Superior temporal gyrus (tissue), 1 donor: ENCODE results near the gene TMPRSS11D.

Source experiments
- DNase-seq: peaks from one replicate; pipeline ENCODE4 v3.0.0-alpha.2; 2016; ENCODE audit errors: extremely low spot score

The TMPRSS11D gene

DNA sequence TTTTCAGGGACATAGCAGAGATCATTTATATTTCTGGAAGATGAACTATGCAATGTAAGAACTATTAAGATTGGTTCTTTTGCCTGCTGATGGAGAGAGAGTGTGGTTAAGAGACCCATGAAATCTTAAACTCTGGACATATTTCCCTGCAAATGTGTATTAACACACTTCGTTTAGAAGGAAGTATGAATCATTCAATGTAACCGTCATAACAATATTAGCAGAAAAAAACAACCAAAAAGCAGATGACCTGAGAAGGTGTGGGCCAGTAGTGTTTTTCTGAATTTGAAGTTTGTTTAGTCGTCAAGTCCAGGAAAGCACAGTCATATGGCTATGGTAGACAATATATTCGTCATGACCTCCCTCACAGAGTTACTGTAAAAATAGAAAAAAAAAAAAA is 2.5 kb upstream of the TMPRSS11D start:
- DNase-seq, result no peak

DNA sequence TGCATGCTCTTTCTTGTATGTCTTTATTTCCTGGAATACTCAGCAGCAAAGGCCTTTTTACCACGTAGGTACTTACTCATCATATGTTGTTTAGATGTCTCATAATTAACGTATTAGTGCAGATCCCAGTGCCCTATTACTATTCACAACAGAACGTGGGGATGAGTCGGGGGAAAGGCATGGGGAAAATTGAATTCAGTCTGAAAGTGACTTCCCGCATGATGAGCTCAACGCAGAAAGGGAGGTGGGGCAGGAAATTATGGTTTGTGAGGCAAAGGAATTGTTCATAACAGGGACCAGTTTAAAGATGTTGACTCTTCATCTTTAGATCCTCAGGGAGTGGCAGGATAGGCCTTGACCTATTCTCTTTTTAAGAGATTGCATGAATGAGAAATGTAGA is 2.0 kb upstream of the TMPRSS11D start:
- DNase-seq, result no peak

DNA sequence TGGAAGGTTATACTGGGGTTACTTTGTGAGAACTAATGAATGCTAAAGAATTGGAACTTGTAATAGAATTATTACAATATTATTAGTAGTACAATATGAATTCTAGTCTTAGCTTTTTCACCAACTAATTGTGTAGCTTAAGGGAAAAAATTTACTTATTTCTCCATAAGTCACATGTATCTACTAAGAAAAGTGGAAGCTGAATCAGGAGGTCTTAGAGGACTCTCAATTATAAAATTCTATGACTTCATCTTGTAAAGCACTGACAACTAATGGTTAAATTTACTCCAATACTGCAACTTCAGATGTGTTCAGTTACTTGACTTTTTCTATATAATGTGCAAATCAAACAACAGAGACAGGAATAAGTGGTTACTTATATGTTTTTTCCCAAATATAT is 899 bp upstream of the TMPRSS11D start:
- DNase-seq, result no peak

DNA sequence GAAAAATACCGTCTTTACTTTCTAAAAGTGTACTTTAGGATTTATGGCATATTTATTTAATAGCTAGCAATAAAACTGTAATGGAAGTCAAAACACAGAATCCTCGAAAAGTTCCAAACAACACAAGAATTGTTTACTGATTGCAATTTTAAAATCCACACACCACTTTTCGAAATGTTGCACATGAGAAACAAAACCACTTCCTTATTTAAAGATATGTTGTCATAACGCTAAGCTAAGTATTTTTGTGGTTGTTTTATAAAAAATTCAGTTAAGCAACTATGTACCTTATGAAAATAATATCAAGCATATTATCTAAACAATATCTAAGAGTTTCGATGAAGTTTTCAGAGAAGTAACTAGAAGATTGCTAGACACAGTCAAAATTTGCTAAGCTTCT is 344 bp downstream of the TMPRSS11D start:
- DNase-seq, result no peak

DNA sequence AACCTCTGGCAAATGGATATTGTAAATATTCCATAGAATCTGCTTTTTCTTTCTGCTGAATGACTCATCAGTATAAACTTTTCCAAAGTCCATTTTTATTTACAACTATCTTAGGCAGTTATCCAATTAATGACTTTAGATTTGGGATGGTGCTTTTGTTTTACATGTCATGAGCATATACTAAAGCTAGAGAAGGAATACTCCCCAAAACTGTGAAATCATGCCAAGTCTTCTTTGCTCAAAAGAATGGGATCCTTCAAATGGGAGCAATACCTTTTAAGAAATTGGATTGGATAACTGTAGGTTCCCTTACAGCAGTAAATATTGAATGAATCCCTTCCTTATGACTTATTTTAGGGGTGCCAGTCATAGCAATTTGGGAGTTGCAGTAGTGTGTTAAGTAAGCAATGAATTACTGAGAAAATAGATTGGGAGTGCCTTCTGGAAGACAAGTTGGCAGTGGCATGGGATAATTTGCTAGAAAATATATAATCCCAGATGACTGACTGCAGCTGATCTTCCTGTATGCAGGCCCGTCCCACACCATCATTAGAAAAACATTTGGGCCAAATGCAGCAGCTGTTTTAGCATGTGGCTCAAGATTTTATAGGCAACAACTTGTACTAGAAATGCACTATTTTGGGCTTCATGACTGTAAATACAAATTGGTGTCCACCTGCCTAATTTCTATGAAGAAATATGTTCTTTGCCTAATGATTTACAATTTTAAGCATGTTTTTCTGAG is 2.8 kb downstream of the TMPRSS11D start:
- no peak for DNase-seq

DNA sequence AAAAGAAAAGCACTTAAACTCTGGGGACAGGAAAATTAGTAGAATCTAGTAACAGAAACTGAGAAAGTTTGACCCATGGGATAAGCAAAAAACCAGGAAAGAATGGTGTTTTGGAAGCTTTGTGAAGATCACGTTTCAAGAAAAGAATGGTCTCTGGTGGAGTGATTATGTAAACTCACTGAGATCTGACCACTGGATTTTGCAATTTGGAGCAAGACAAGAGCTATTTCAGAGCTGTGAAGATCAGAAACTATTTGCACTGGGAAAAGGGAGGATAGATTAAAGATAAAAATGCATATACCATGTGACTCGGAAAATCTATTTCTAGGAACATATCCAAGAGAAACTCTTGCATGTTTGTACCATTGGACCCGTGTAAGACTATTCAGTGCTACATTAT is 4.3 kb downstream of the TMPRSS11D start:
- DNase-seq, result no peak

DNA sequence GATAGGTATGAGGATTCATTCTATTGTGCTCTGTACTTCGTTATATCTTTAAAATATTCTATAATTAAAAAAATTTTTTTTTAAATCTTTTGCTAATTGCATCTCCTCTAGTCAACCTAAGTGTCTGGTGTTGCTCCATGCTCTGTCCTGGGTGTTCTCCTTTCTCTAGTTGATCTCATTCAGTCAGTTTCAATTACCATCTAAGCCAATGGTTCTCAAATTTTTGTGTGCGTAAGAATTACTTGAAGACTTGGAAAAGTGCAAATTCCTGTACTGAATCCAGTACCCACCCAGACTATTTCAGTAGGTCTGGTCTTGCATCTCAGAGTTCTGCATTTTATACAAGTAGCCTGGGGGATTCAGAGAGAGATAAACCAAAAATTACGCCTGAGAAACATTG is 6.7 kb downstream of the TMPRSS11D start:
- DNase-seq, result no peak

DNA sequence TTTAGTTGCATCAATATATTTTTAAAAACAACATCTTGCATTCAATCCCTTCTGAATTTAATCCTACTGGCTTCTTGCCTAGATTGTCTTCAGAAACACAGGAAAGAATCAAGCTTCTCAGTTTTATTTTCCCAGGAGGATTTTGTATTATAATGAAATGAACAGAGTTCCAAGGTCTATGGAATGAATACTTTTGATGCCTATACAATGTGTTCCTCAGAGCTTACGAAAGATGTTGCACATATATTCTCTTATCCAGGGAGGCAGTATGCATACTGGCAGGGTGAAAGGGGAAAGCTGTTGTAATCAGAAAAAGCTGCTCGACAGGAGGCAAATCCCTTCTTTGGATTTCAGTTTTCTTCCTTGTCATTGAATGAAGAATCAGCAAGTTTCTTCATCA is 8.8 kb downstream of the TMPRSS11D start:
- no peak for DNase-seq

DNA sequence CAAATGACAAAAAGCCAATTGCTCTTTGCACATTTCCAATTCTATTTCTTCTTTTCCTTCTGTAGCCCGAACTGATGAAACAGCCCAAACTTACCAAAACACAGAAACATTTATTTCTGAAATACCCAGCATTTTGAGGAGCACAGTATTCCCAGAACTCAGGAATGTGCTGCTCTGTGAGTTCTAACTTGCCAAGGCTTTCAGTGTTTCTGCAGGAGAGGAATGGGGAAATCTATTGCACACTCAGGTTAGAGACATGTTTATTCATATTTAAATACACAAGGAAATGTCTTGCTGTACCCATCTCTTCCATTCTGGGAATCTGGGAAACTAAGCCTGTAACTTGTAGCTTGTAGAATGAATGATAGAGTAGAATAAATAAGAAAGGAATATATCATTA is 10.7 kb downstream of the TMPRSS11D start:
- no peak for DNase-seq

DNA sequence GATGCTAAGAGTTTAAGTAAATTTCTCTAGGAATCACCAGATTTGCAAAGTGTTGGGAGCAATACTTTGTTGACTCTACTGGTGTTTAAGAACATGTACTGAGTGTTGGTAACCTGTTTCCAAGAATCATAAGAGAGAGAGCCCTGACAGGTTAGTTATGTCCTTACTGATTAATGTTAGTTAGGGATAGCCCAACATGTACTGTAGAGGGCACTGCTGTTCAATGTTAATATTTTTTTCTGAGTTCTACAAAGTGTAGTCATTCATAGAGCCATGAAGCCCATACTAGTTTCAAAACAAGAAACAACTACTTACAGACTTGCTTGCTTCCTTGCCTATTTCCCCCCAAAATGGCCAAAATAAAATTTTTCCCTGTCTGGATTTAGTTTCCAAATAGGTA is 11.9 kb downstream of the TMPRSS11D start:
- DNase-seq, result peak; percentile 56

DNA sequence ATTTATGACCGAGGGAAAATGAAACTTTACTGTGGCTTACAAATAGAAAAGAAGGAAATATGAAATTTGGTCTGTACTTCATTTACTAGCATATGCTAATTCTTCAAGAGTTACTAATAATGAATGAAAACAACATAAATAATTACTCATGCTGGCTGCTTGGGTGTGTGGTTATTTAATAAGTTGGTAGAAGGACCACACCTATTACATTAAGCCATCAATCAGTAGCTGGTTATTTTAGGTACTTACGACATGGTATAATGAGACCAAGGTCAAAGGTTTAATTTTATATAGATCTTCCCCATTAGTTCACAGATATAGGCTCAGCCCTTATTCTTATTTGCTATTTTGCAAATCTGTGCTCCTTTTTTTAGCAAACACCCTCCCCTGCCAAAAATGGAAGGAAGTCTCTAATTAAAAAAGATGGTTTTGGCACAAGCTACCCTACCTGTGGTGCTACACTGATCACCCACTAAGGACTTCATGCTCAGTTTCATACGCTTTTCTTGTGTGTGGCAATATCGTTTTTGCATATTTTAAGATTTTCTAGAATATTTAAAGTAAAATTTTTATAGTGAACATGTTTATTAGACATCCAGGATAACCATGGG is 14.1 kb downstream of the TMPRSS11D start:
- DNase-seq, result no peak

DNA sequence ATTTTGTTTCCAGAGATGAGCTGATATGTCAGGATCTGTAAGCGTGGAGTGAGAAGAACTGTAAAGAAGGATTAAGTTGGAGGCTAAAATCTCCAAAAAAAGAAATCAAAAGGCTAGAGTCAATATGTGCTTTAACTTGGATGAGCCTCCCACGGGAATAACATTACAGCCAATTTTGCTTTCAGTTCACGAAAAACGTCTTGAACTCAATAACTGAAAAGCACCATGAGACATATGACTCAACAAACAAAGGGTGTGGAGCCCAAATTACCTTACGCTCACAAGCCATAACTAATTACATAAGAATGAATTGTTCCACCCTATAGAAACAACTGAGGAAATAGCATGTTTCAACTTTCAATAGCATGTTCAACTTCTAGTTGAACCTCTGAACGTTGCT is 22.3 kb downstream of the TMPRSS11D start:
- DNase-seq, result no peak

DNA sequence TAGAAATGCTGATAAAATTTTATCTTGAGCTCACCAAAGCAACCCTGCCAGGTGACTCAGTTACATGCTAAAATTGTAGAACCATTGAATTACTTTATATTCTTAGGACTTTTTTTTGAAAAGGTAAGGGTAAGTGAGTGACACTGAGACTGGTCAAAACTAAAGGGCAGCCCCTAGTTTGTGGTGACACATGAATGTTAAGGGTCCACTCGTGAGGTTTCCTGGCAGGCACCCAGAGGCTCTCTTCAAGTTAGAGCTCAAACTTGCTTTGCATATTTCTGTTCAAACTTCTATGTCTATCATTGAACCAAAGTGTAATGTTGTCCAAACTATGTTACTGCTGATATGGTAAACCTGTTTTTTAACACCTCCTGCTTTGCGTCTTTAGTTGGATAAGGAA is 30.5 kb downstream of the TMPRSS11D start:
- DNase-seq, result no peak

DNA sequence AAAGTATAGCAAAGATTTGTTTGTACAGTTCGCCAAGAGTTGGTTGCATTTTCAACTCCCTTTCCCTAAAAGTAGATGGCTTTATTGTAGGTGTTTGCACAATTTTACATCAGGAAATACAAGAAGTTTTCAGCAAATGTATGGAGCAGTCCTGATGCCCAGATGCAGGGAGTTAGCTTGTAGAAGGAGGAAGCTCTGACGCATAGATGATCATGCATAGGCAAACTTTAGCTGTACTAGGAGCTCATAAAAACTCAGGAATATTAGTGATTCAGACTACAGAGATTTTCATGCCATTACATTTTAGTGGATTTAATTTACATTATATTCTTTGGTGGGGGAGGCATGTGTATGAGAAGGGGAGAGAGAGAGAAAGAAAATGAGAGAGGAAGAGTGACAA is 62.9 kb downstream of the TMPRSS11D start:
- no peak for DNase-seq

DNA sequence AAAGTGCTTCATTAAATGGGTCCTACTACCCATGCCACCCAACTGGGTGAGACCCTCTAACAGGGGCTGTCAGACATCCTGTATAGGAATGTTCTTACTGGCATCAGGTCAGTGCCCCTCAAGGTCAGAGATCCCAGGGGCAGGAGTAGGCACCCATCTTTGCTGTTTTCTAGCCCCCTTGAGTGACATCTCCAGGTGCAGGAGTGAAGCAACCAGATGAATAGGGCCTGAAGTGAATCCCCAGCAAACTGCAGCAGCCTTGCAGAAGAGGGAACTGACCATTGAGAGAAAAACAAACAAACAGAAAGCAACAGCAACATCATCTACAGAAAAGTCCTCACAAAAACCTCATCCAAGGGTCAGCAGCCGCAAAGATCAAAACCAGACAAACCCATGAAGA is 73.8 kb downstream of the TMPRSS11D start:
- DNase-seq, result no peak

DNA sequence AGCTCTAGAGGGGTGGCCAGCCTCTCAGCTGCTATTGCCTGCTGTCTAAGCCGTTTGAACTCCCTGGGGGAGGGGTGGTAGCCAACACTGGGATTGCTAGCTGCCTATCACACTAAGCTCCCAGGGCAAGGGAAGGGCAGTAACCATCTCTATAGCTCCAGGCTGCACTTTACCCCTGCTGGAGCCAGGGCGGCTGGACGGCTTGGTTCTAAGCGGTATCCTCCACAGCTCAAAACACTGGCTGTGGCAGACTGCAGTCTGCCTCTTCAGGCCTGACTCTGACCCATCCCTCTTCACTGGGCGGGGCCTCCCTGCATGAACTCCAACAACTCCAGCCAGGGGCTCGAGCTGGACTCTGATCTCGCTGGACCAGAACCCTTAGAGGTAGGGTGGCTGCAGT is 74.3 kb downstream of the TMPRSS11D start:
- DNase-seq, result no peak

DNA sequence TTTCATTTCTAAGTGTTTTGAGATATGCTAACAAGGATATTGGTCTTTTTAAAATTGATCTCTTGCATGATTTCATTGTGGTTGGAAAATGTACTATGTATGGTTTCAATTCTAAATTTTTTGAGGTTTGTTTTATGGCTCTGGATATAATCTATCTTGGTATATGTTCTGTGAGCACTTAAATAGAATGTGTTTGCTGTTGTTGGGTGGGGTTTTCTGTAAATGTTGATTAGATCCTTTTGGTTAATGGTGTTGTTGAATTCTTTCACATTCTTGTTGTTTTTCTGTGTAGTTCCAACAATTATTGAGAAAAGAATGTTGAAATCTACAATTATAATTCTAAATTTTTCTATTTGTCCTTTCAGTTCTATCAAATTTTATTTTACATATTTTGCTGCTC is 87.0 kb downstream of the TMPRSS11D start:
- DNase-seq, result no peak

DNA sequence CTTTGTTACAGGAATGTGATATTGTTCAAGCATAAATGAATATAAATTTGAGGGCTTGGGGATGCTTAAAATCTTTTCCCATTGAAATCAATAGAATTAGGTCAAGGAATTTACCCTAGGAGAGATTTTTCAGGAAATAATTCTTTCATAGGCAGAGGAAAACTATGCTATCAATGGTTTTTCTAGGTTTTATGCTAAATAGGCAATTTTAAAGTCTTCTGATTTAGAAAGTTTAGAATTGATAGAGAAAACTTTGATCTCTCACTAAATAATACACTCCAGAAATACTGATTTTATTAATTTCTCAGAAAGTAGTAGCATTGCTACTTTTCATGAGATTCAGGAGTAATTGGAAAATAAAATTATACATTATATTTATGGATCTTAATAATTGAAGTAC is 93.1 kb downstream of the TMPRSS11D start:
- no peak for DNase-seq

DNA sequence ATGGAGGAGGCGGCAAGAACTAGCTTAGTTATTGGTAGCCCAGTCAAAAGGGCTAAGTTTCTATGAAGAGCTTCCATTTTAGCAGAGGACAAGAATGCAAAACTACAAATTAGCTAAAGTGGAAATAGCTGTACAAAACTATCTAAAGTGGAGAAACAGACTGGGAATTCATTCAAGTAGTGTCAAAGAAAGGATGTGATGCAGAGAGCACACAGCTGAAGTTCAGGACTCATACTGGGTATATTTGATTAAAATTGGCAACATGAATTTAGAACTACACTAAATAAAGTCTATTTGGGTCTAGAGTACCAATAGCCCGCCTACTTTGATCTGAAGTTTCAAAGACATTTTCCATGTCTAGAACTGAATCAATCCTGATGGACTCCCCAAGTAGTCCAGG is 96.5 kb downstream of the TMPRSS11D start:
- no peak for DNase-seq

DNA sequence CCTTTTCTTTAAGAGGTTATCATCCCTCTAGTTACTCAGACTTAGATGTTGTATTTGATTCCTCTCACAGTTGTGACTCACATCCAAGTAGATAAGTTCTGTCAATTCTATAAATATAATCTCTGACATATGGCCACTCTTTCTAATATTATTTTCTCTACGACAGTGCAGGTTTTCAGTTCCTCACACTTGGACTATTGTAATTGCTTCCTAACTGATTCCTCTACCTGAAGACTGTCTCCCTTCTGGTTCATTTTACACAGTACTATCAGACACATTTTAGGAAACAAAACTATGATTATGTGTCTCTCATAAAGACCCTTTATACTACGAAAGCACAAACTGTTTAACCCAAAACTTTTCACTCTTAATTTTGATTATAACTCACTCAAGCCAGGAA is 98.3 kb downstream of the TMPRSS11D start:
- DNase-seq, result no peak

DNA sequence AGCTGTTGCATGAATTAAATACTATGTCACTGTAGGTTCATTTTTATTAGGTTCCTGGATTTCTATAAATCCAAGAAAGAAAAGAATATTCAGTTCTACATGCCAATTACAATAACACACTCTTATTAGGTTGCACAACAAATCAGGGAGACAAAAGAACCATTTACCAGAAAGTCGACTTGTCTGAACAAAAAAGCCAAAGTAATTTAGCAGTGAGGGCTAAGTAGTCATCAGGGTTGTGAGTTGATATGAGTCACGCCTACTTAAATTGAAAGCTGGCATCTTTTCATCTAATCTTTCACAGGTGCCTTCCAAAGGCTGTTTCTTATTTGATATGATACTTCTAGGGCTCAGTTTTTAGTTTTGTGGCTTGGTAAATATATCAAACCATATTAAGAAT is 104.2 kb downstream of the TMPRSS11D start:
- DNase-seq, result no peak

DNA sequence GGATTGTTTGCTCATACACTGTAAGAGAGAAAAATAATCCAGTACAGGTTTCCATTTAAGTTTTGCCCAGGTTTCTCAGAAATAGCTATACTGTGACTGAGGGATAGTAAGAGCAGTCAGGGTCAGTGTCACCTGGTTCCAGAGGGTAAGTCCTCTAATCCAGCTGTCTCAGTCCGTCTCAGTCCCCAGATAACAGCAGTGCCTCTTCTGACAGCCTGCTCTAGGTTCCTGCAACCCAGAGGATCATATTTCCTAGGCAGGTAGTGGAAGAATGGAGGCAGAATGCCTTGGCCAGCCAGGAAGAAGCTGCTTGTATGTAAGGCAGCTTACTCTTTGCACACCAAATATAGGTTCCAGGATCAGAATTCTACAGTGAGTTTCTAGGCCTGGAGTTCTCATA is 107.1 kb downstream of the TMPRSS11D start:
- no peak for DNase-seq
